Thyroid gland (tissue), 4 donors: Measurements from ENCODE around the gene CCDC7.

Experiments
- POLR2A ChIP-seq, 2 donors: fragments of 450-650 bp; IDR thresholded peaks; one replicate each; pipeline ENCODE4 v1.6.1; 2017; ENCODE audit warnings: antibody characterized with exemption in 2 of 2, mild to moderate bottlenecking in 2 of 2, moderate library complexity in 1 of 2
- TF ChIP-seq, protein P1 (sequence below), 6 experiments: fragments of 200-600 bp in 3 of 6; fragments of 450-650 bp in 3 of 6; sonication (generic) in 3 of 6; IDR thresholded peaks; one replicate each; pipeline ENCODE4 v1.5.1; 2016 to 2019; ENCODE audit warnings: antibody characterized with exemption in 6 of 6, mild to moderate bottlenecking in 2 of 6, inconsistent platforms in 1 of 6, moderate library complexity in 1 of 6

DNA sequence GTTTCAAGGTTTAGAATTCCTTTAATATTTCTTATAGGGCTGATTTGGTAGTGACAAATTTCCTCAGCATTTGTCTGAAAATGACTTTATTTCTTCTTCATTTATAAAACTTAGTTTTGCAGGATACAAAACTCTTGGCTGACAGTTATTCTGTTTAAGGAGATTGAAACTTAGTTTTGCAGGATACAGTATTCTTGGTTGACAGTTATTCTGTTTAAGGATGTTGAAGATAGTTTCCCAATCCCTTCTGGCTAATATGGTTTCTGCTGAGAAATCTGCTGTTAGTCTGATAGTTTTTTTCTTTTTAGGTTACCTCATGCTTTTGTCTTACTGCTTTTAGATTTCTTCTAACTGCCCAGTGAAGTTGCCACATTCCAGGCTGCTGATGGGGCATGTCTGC, 325.3 kb downstream of the CCDC7 start:
- TF ChIP-seq, protein P1, sequence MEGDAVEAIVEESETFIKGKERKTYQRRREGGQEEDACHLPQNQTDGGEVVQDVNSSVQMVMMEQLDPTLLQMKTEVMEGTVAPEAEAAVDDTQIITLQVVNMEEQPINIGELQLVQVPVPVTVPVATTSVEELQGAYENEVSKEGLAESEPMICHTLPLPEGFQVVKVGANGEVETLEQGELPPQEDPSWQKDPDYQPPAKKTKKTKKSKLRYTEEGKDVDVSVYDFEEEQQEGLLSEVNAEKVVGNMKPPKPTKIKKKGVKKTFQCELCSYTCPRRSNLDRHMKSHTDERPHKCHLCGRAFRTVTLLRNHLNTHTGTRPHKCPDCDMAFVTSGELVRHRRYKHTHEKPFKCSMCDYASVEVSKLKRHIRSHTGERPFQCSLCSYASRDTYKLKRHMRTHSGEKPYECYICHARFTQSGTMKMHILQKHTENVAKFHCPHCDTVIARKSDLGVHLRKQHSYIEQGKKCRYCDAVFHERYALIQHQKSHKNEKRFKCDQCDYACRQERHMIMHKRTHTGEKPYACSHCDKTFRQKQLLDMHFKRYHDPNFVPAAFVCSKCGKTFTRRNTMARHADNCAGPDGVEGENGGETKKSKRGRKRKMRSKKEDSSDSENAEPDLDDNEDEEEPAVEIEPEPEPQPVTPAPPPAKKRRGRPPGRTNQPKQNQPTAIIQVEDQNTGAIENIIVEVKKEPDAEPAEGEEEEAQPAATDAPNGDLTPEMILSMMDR (IDR thresholded peaks at IDR 0.05), result no peak
- TF ChIP-seq POLR2A (IDR thresholded peaks at IDR 0.05), result no peak
